SJCRH30 (cell line): ENCODE results near the gene TIAM2. TPM values are rescaled to one million over a fixed set of nuclear protein-coding genes. Genes with fewer than 3 reads are reported as not detected.
"Not testable (repeated sequence)": the region's sequence is repeated elsewhere in the genome, so short reads cannot be mapped to it uniquely, and the experiment has no call there.

Experiments used
- DNase-seq, 2 experiments: peaks; one replicate each; pipeline ENCODE4 v3.0.0-alpha.2; 2015 to 2020
- H3K27ac ChIP-seq: fragments of 250-450 bp; sonication (Bioruptor Pico); 2 replicates; pipeline ENCODE4 v1.5.1; 2020; ENCODE audit warnings: mild to moderate bottlenecking, moderate library complexity
- H3K27me3 ChIP-seq: fragments of 250-450 bp; sonication (Bioruptor Pico); 2 replicates; pipeline ENCODE4 v1.5.1; 2020; ENCODE audit warnings: mild to moderate bottlenecking, moderate library complexity
- H3K36me3 ChIP-seq: fragments of 250-450 bp; sonication (Bioruptor Pico); 2 replicates; pipeline ENCODE4 v1.5.1; 2020; ENCODE audit warnings: mild to moderate bottlenecking, moderate library complexity
- H3K4me1 ChIP-seq: fragments of 250-450 bp; sonication (Bioruptor Pico); 2 replicates; pipeline ENCODE4 v1.5.1; 2020; ENCODE audit warnings: mild to moderate bottlenecking, moderate library complexity
- H3K4me3 ChIP-seq: fragments of 250-450 bp; sonication (Bioruptor Pico); 2 replicates; pipeline ENCODE4 v1.5.1; 2020; ENCODE audit warnings: mild to moderate bottlenecking, moderate library complexity
- H3K9me3 ChIP-seq: fragments of 250-450 bp; sonication (Bioruptor Pico); replicated peaks from 2 replicates; pipeline ENCODE4 v1.5.1; 2020; ENCODE audit warnings: mild to moderate bottlenecking, moderate library complexity
- total RNA-seq: library from RNA; depleted of rRNA; stranded (reverse); fragments of >200 nt; shearing (Covaris generic); gene quantifications from 2 replicates; pipeline ENCODE4 v1.2.3, GENCODE V29; 2014

The TIAM2 gene
- total RNA-seq, 1 experiment from 2014 or later, result 23.8 TPM

DNA sequence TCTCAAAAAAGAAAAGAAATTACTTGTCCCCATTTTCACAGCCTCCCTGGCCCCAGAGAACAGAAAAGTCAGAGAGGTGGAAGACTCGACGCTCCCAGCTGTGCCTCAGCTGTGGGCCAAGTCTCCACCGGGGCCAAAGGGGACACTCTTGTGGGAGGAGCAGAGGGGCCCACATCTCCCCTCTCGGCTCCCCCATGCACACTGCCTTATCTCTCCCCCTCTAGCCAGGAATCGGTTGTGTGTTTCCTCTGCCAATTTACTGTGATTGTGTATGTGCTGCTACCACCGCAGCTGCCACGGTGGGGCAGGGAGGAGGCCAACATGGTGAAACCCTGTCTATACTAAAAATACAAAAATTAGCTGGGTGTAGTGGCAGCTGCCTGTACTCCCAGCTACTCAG is 8.4 kb downstream of the TIAM2 start:
- Histone ChIP-seq H3K27ac (no peak overlapping the region), H3K36me3 (no peaks in the 10 kb centered on the region), H3K9me3 (no peaks in the 10 kb centered on the region), H3K4me3 (no peak overlapping the region), H3K27me3 (no peaks in the 10 kb centered on the region), H3K4me1 (no peaks in the 10 kb centered on the region)
- no peak for DNase-seq

DNA sequence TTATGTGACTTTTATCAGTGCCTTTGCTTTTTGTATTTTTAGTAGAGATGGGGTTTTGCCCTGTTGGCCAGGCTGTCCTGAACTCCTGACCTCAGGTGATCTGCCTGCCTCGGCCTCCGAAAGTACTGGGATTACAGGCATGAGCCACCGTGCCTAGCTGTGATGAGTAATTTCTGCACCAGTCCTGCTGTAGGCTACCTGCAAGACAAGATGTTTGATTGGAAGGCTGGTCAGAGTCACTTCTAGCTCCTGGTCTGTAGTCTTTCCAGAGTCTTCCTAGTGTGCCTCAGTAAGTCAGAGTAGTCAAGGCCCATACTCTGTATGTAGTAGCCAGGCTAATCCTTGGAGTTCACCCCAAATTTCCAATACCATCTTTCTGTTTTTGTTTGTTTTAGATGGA is 8.9 kb downstream of the TIAM2 start:
- Histone ChIP-seq H3K27me3 (no peaks in the 10 kb centered on the region), H3K9me3 (no peaks in the 10 kb centered on the region), H3K4me3 (no peak overlapping the region), H3K27ac (no peak overlapping the region), H3K4me1 (no peaks in the 10 kb centered on the region), H3K36me3 (no peaks in the 10 kb centered on the region)
- DNase-seq, result no peak

DNA sequence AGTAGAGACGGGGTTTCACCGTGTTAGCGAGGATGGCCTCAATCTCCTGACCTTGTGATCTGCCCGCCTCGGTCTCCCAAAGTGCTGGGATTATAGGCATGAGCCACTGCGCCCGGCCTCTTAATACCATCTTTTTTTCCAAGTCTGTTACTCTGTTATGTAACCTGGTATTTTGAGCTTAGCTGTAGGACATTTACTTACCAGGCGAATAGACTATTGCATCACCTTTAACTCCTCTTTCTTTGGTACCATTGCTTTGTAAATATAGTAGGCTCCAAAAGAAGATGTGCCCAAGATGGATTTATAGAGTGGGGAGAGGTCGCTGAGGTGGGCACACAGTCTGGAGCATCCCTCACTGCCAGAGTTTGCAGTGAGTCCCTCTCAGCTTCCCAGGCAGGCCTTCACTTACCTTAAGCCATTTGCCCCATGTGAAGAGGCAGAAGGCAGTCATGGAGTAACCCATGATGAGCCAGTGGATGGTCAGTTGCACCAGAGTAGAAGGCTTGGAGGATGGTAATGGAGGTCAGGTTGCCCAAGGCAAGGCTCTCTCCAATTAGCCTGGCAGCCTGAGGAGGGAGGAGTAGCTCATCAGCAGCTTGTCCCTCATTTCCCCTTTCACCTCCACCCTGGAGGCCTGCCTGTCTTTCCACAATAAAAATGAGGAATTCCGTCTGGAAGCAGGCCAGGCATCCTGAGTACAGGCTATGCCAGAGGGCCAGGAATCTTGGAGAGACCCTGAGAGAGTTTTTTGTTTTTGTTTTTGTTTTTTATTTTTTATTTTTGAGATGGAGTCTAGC is 9.7 kb downstream of the TIAM2 start:
- no peak for DNase-seq
- H3K4me3 ChIP-seq, result no peak overlapping the region
- no peak overlapping the region for H3K27ac ChIP-seq
- H3K4me1 ChIP-seq, result no peaks in the 10 kb centered on the region
- no peaks in the 10 kb centered on the region for H3K9me3 ChIP-seq
- H3K27me3 ChIP-seq, result no peaks in the 10 kb centered on the region
- no peaks in the 10 kb centered on the region for H3K36me3 ChIP-seq

DNA sequence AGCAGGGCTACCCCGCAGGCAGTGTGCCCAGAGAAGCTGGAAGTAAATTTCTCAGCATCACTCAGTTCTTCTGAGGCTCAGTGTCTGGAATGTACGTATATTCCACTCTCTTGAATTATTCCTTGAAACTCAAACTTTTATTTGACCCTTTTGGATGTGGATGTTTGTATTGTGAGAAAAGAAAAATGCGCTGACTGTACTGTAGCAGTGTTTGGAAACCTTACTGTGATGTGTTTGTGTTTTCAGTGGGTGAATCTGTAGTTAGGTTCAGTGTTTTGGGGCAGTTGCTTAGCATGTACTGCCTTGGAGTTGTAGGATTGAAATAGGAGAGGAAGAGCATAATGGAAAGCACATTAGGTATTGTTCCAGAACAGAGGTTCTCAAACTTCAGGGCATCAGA is 13.5 kb downstream of the TIAM2 start:
- Histone ChIP-seq H3K4me3 (no peak overlapping the region), H3K27me3 (no peaks in the 10 kb centered on the region), H3K36me3 (no peaks in the 10 kb centered on the region), H3K27ac (no peak overlapping the region), H3K9me3 (no peaks in the 10 kb centered on the region), H3K4me1 (peaks cover 5% of the 10 kb centered on the region; the same call in 1 of the 2 replicates)
- DNase-seq, result no peak

DNA sequence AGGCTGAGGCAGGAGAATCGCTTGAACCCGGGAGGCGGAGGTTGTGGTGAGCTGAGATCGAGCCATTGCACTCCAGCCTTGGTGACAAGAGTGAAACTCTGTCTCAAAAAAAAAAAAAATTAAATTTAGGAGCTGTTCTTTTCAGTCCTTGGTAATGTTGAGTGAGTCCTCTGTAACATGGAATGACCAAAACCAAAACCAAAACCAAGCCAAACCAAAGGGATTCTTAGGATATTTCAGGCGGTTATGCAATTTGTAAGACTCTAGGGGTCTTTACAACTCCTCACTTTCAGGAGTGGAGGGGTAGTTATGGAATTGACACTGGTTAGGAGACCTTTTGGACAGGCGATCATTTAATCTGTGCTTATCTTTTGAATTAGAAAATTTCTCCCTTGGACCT is 15.8 kb downstream of the TIAM2 start:
- Histone ChIP-seq H3K9me3 (no peaks in the 10 kb centered on the region), H3K27me3 (no peaks in the 10 kb centered on the region), H3K36me3 (no peaks in the 10 kb centered on the region), H3K27ac (no peak overlapping the region), H3K4me3 (no peak overlapping the region), H3K4me1 (peaks cover 16% of the 10 kb centered on the region; the same call in 1 of the 2 replicates)
- DNase-seq, result no peak

DNA sequence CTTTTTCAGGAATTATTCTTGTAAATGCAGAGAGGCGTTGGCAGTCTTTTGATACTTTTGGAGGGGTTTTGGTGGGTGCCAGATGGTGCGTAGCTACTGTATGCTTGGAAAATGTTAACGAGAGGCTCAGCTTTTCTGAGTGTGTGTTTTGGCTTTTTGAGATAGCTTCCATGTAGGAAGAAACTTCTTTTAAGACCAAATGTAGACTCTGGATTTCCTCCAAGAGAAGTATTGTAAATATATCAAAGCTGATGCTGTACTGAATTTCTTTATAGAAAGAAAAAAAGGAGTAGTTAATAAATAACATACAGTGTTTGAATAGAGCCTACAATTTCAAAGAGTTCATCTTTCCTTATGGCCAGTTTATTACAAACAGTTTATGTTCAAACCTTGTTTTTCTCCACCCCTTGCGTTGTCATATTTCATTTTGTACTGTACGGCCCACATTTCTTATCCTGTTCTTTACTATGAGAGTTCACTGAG is 16.7 kb downstream of the TIAM2 start:
- H3K36me3 ChIP-seq, result no peaks in the 10 kb centered on the region
- no peak for DNase-seq
- no peak overlapping the region for H3K4me3 ChIP-seq
- H3K4me1 ChIP-seq, result peaks cover 19% of the 10 kb centered on the region; the same call in 1 of the 2 replicates
- no peaks in the 10 kb centered on the region for H3K9me3 ChIP-seq
- H3K27ac ChIP-seq, result no peak overlapping the region
- no peaks in the 10 kb centered on the region for H3K27me3 ChIP-seq

DNA sequence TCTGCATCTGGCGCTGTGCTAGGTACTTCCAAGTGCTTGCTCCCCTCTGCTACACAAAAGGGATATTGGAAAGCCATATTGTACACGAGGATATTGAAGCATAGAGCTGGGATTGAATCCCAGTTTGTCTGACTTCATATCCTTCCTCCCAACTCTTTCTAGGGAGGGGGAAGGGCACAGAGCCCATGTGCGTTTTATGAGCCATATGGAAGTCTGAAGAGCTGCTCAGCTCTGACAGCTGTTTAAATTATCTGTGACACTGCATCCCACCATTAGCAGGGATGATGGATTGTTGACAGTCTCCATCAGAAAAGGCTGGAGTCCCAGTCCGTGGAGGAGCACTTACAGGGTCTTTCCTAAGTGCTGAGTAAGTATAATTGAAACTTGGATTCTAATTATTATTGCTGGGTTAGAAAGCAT is 18.4 kb downstream of the TIAM2 start:
- Histone ChIP-seq H3K27ac (no peak overlapping the region), H3K4me1 (peaks cover 19% of the 10 kb centered on the region; the same call in 1 of the 2 replicates), H3K27me3 (no peaks in the 10 kb centered on the region), H3K4me3 (no peak overlapping the region), H3K9me3 (no peaks in the 10 kb centered on the region), H3K36me3 (no peaks in the 10 kb centered on the region)
- peak in 1 of 2 experiments; percentile 39 for DNase-seq

DNA sequence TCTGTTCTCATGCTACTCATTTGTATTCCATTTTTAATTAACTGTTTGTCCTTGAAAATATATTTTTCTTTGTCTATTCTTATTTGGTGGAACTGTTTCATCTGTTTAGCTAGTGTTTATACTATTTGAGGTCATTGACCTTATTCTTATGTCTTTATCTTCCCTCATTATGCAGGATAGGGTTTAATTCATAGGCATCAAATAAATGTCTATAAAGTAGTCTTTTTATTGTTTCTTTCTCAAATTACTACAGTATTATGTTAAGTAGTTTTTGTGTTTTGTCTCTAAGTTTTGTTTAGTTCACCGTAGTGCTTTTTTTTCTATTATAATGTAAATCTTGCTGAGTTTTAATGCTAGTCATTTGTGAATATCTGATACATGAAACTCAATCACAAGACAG is 19.0 kb downstream of the TIAM2 start:
- DNase-seq, result no peak
- H3K27me3 ChIP-seq, result no peaks in the 10 kb centered on the region
- peaks cover 19% of the 10 kb centered on the region; the same call in 1 of the 2 replicates for H3K4me1 ChIP-seq
- no peak overlapping the region for H3K4me3 ChIP-seq
- H3K27ac ChIP-seq, result no peak overlapping the region
- no peaks in the 10 kb centered on the region for H3K9me3 ChIP-seq
- H3K36me3 ChIP-seq, result no peaks in the 10 kb centered on the region

DNA sequence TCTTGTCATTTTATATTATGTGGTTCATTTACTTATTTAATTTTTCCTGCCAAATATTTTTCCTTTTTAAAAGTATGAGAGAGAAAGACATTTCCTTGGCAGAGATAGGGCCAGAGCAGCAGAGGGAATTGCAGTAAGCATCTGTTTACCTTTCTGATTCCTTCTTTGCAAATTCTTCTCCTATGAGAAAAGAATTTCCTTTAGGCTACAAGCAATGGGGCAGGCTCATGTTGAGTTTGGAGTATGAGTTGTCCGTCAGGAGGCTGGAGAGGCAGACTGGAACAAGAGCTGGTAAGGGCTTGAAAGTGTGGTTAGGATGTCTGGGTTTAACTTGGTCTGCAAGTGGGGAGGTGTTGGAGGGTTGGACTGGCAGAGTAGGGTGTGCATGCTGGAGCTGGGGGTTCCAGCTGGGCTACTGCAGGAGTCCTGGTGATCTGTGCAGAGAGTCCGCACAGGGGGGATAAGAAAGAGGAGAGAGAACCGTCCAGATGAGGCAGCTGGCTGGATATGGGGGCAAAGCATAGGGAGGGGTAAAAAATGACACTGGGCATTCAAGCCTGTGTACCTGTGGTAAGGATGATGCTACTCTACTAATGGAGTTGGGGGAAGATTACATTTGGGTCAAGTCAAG is 19.7 kb downstream of the TIAM2 start:
- Histone ChIP-seq H3K4me3 (no peak overlapping the region), H3K27me3 (no peaks in the 10 kb centered on the region), H3K9me3 (no peaks in the 10 kb centered on the region), H3K27ac (no peak overlapping the region), H3K36me3 (no peaks in the 10 kb centered on the region), H3K4me1 (peaks cover 19% of the 10 kb centered on the region; the same call in 1 of the 2 replicates)
- no peak for DNase-seq

DNA sequence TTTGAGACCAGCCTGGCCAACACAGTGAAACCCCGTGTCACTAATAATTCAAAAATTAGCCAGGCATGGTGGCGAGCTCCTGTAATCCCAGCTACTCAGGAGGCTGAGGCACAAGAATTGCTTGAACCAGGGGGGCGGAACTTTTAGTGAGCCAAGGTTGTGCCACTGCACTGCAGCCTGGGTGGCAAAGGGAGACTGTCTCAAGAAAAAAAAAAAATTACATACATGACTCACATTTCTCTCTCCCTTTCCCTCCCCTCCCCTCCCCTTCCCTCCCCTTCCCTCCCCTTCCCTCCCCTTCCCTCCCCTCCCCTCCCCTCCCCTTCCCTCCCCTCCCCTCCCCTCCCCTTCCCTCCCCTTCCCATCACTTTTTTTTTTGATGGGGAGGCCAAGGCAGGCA is 23.3 kb downstream of the TIAM2 start:
- not testable (repeated sequence) for H3K9me3 ChIP-seq, DNase-seq, H3K27ac ChIP-seq, H3K27me3 ChIP-seq, H3K36me3 ChIP-seq, H3K4me3 ChIP-seq
- peaks cover 17% of the 10 kb centered on the region; the same call in 1 of the 2 replicates for H3K4me1 ChIP-seq

DNA sequence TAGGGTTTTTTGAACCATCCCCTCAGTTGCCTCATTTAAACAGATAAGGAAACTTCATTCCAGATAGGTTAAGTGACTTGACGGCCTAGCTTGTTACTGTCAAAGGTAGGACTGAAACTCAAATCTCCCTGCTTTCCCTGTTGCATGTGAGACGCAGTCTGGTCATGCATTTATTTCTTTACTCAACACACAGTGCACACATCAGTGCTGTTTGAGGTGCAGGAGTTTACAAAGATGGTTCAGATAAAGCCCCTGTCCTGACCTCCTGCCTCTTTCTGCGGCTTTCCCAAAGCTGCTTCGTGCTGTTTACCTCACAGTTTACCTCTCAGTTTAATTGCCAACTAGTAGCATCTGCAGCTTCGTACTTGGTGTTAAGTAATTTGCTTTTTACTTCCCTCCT is 26.6 kb downstream of the TIAM2 start:
- no peaks in the 10 kb centered on the region for H3K27me3 ChIP-seq
- H3K27ac ChIP-seq, result no peak overlapping the region
- no peaks in the 10 kb centered on the region for H3K36me3 ChIP-seq
- no peaks in the 10 kb centered on the region for H3K9me3 ChIP-seq
- no peak overlapping the region for H3K4me3 ChIP-seq
- peaks cover 8% of the 10 kb centered on the region for H3K4me1 ChIP-seq
- no peak for DNase-seq

DNA sequence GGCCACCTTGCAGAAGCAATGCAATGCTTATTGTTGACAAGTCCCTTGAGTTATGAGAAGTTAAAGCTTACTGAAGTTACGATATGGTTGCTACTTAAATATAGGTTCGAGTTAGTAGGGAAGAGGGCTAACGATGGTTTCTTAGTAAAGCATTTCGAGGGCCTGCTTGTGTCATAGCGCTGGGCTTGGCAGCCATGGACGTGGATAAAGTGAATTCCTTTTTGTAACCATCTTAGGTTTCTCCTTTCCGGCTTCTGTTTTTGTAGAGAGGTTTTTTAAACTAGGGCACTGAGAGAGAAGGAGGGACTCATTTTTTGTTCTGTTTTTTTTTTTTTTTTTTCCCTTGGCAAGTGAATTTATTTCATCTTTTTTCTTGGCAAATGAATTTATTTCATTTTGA is 27.6 kb downstream of the TIAM2 start:
- H3K27ac ChIP-seq, result no peak overlapping the region
- H3K4me1 ChIP-seq, result peaks cover 11% of the 10 kb centered on the region
- no peaks in the 10 kb centered on the region for H3K27me3 ChIP-seq
- H3K4me3 ChIP-seq, result no peak overlapping the region
- H3K9me3 ChIP-seq, result no peaks in the 10 kb centered on the region
- H3K36me3 ChIP-seq, result no peaks in the 10 kb centered on the region
- DNase-seq, result no peak

DNA sequence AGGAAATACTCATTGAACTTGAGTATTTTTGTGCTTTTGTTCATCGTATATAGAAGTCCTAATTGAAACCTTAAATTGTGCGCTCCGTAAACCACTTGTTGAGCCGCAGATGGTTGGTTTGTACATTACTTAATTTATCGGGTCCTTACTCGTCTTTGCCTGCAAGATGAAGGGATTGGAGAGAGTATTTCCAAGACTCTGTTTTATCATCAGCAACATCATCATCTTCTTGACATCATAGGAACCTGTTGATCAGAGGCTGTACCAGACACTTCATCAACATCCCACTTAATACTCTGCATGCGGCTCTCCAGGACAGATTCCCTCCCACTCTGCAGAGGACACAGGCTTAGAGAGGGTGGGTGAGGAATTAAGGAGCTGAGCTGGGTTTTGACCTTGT is 28.6 kb downstream of the TIAM2 start:
- no peak overlapping the region for H3K27ac ChIP-seq
- no peaks in the 10 kb centered on the region for H3K27me3 ChIP-seq
- H3K4me3 ChIP-seq, result no peak overlapping the region
- no peaks in the 10 kb centered on the region for H3K9me3 ChIP-seq
- H3K4me1 ChIP-seq, result peaks cover 11% of the 10 kb centered on the region
- no peak for DNase-seq
- no peaks in the 10 kb centered on the region for H3K36me3 ChIP-seq

DNA sequence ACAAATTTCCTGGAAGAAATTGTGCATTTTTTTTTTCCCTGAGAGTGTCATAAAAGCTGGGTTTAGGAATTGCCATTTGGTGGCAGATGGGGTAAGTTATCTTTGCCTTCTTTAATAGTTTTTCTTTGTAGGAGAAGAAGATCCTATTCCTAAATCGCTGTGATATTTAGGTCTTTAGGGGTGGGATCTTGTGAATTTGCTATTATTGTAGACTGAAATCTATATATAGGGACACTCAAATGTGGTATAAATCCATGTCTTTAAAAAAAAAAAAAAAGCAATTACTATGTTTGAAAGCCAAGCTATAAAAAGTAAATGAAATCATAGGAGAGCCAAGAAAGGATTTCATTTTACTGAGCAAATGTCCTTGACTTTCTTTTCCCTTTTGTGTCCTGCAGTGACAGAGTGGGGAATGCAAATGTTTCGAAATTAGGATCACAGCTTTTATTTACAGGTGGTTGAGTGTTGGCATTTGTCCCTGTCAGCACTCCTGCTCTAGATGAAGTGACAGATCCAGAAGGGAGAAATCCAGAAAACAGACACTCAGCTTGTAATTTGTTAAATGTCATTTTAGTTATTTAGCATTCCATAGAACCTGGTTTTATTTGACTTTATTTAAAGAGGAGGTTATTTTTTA is 29.4 kb downstream of the TIAM2 start:
- Histone ChIP-seq H3K27ac (no peak overlapping the region), H3K4me3 (no peak overlapping the region), H3K27me3 (no peaks in the 10 kb centered on the region), H3K4me1 (peaks cover 11% of the 10 kb centered on the region), H3K36me3 (no peaks in the 10 kb centered on the region), H3K9me3 (no peaks in the 10 kb centered on the region)
- DNase-seq, result no peak

DNA sequence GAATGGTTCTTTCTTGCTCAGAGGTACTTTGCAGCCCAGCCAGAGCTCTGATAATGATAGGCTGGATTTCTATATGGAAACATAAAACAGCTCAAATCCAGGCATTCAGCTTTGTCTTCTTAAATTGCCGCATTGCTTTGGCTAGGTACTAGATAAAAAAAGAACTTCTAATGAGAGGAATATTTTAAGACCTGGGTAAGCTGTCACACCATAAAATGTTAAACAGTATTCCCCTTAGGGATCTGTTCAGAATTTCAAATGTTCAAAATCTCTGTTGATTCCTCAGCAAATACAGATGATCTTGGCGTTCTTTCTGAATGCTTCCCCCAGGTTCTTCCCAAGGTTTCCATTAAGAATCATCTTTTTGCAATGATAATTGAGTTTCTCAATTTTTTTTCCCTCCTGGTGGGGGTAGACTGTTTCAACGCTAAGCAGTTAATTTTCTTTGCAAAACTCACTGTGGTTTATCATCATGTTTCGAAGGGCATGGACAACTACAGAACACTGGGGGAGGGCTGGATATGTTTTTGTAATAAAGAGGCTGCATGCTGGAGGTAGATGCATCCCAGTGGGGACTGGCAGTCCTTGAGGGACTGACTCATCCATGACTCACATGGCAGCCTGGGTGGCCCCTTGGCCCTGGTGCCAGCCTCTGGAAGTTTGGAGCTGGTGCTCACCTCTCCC is 31.0 kb downstream of the TIAM2 start:
- no peaks in the 10 kb centered on the region for H3K27me3 ChIP-seq
- DNase-seq, result peak; percentile 76 to 83
- peaks cover 11% of the 10 kb centered on the region for H3K4me1 ChIP-seq
- peak overlapping the region; percentile 2; the same call in 1 of the 2 replicates for H3K27ac ChIP-seq
- H3K36me3 ChIP-seq, result no peaks in the 10 kb centered on the region
- no peaks in the 10 kb centered on the region for H3K9me3 ChIP-seq
- no peak overlapping the region for H3K4me3 ChIP-seq
